ENCODE results near the gene CCSER1.

DNA sequence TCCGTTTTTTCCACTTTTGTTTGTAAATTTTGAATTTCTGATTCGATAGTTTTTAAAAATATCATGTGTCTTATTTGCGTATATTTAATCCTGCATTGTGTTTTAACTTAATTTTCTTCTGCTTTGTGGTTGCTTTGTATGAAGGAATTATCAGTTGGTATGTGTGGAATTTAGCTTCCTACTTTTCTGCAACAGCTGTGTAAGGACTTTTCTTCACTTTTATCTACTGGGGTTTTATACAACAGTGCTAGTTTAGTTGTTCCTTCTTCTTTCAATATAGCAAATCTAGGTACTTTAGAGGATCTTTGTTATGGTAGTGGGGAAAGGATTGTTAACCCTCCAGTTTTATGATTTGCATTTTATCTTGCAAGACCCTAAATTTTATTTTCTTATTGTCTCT is 410.3 kb downstream of the CCSER1 start:
- TF ChIP-seq, protein P1, sequence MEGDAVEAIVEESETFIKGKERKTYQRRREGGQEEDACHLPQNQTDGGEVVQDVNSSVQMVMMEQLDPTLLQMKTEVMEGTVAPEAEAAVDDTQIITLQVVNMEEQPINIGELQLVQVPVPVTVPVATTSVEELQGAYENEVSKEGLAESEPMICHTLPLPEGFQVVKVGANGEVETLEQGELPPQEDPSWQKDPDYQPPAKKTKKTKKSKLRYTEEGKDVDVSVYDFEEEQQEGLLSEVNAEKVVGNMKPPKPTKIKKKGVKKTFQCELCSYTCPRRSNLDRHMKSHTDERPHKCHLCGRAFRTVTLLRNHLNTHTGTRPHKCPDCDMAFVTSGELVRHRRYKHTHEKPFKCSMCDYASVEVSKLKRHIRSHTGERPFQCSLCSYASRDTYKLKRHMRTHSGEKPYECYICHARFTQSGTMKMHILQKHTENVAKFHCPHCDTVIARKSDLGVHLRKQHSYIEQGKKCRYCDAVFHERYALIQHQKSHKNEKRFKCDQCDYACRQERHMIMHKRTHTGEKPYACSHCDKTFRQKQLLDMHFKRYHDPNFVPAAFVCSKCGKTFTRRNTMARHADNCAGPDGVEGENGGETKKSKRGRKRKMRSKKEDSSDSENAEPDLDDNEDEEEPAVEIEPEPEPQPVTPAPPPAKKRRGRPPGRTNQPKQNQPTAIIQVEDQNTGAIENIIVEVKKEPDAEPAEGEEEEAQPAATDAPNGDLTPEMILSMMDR (IDR thresholded peaks at IDR 0.05), result no peak
- no peak for TF ChIP-seq SIN3A (IDR thresholded peaks at IDR 0.05; ENCODE audit: borderline replicate concordance, insufficient read depth, low read depth, low read length)
- TF ChIP-seq, protein P2, sequence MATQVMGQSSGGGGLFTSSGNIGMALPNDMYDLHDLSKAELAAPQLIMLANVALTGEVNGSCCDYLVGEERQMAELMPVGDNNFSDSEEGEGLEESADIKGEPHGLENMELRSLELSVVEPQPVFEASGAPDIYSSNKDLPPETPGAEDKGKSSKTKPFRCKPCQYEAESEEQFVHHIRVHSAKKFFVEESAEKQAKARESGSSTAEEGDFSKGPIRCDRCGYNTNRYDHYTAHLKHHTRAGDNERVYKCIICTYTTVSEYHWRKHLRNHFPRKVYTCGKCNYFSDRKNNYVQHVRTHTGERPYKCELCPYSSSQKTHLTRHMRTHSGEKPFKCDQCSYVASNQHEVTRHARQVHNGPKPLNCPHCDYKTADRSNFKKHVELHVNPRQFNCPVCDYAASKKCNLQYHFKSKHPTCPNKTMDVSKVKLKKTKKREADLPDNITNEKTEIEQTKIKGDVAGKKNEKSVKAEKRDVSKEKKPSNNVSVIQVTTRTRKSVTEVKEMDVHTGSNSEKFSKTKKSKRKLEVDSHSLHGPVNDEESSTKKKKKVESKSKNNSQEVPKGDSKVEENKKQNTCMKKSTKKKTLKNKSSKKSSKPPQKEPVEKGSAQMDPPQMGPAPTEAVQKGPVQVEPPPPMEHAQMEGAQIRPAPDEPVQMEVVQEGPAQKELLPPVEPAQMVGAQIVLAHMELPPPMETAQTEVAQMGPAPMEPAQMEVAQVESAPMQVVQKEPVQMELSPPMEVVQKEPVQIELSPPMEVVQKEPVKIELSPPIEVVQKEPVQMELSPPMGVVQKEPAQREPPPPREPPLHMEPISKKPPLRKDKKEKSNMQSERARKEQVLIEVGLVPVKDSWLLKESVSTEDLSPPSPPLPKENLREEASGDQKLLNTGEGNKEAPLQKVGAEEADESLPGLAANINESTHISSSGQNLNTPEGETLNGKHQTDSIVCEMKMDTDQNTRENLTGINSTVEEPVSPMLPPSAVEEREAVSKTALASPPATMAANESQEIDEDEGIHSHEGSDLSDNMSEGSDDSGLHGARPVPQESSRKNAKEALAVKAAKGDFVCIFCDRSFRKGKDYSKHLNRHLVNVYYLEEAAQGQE (IDR thresholded peaks at IDR 0.05; ENCODE audit: insufficient read depth in 1 of 2, low read depth in 2 of 2, low read length in 1 of 2), result no peak
